Duodenal mucosa (tissue), 2 donors: ENCODE data around the gene FKBP9.

Experiments
- H3K27ac ChIP-seq: one replicate; pipeline ENCODE4 v1.7.0; 2013; ENCODE audit warnings: low read depth, low read length
- H3K27me3 ChIP-seq, 2 donors: one replicate each; pipeline ENCODE4 v1.7.0; 2013; ENCODE audit warnings: low read length in 2 of 2, control low read depth in 1 of 2; ENCODE audit not compliant: insufficient read depth in 2 of 2, control insufficient read depth in 1 of 2
- H3K36me3 ChIP-seq, 2 donors: one replicate each; pipeline ENCODE4 v1.7.0; 2013; ENCODE audit warnings: low read length in 2 of 2, control low read depth in 1 of 2; ENCODE audit not compliant: insufficient read depth in 2 of 2, control insufficient read depth in 1 of 2
- H3K4me1 ChIP-seq, 2 donors: one replicate each; pipeline ENCODE4 v1.7.0; 2013; ENCODE audit warnings: low read length in 2 of 2, control low read depth in 1 of 2; ENCODE audit not compliant: insufficient read depth in 2 of 2, control insufficient read depth in 1 of 2
- H3K4me3 ChIP-seq, 2 donors: one replicate each; pipeline ENCODE4 v1.7.0; 2013; ENCODE audit warnings: low read length in 2 of 2, low read depth in 1 of 2
- H3K9ac ChIP-seq, 2 donors: one replicate each; pipeline ENCODE4 v1.7.0; 2013; ENCODE audit warnings: low read length in 2 of 2, low read depth in 1 of 2
- H3K9me3 ChIP-seq, 2 donors: one replicate each; pipeline ENCODE4 v1.7.0; 2013; ENCODE audit warnings: low read length in 2 of 2, control low read depth in 1 of 2; ENCODE audit not compliant: control insufficient read depth in 1 of 2

The FKBP9 gene

DNA sequence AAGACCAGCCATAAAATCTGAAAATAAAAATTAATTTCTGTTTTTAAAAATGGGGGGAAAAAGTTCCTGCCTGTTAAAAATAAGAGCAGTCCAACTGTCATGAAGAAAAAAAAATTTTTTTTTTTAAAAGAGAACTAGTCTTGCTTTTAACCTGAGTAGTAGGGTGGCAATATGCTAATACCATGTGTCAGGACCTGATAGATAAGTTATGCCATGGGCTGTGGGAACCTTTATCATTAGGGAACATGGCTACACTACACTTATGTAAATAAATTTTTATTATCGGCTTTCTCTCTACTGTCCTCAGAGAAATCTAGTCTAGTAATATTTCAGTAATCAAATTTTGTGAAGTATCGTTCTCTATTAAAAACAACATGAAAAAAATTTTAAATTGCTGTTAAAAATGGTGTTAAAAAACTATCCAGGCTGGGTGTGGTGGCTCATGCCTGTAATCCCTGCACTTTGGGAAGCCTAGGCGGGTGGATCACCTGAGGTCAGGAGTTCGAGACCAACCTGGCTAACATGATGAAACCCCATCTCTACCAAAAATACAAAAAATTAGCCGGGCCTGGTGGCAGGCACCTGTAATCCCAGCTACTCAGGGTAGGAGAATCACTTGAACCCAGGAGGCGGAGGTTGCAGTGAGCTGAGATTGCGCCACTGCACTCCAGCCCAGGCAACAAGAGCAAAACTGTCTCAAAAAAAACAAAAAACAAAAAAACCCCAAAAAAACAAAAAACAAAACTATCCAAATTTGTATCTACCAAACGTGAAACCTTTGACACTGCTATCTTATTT, 84.6 kb downstream of the FKBP9 start:
- H3K4me3 ChIP-seq = no peak overlapping the region
- no peaks in the 10 kb centered on the region for H3K36me3 ChIP-seq
- H3K9me3 ChIP-seq = no peaks in the 10 kb centered on the region
- H3K4me1 ChIP-seq = peaks cover 27 to 33% of the 10 kb centered on the region in 2 donors
- H3K27ac ChIP-seq = no peak overlapping the region
- H3K27me3 ChIP-seq = no peaks in the 10 kb centered on the region
- H3K9ac ChIP-seq = no peak overlapping the region

DNA sequence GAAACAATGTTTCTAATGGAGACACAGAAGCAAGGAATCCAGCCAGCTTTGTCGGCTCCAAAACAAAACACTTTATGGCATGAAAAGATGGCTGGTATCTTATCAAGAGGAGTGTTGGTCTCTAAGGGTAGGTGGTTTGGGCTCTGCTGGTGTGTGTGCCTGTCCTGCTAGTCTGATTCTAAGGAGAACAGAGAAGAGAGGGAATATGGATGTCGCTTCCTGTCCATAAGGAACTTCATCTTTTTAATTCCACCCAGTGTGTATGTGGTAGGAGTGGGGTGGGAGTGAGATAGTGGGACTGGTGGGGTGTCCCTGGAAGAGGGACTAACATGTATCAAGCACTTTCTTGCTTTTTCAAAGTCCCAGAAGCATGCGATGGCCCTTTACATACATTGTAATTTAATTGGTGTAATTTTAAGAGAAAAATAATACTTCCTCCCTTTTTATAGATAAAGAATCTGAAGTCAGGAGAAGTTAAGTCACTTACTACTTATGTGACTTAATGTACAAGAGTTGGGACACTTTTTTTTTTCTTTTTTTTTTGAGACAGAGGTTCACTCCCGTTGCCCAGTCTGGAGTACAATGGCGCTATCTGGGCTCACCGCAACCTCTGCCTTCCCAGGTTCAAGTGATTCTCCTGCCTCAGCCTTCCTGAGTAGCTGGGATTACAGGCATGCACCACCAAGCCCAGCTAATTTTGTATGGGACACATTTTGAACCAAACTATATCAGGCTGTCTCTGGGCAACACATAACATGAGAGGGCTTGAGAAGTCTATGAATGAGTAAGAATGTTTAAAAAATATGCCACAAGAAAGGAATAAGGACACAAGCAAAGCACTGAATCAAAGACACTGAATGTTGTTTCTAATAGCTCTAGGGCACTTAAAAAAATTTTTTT, 86.5 kb downstream of the FKBP9 start:
- Histone ChIP-seq H3K4me3 (peak overlapping the region; percentile 6 to 53), H3K9me3 (no peaks in the 10 kb centered on the region), H3K36me3 (no peaks in the 10 kb centered on the region), H3K27me3 (no peaks in the 10 kb centered on the region), H3K27ac (peak overlapping the region; percentile 53), H3K4me1 (peaks cover 25 to 29% of the 10 kb centered on the region in 2 donors), H3K9ac (peak overlapping the region; percentile 41 to 45)

DNA sequence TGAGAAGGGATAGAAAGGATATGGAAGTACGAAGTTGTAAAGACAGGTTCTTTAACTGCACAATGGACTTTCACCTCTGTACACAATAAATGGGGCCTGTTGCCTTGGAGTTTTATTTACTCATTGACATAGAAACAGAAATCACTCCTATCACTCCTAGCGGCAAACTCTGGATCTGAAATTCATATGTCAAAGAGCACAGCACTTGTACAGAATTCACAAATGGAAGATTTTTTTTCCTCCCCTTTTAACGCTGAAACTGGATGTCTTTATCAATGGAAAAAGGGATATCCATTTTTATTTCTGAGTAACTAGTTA, 87.1 kb downstream of the FKBP9 start:
- peaks cover 20 to 29% of the 10 kb centered on the region in 2 donors for H3K4me1 ChIP-seq
- H3K27me3 ChIP-seq = no peaks in the 10 kb centered on the region
- no peaks in the 10 kb centered on the region for H3K36me3 ChIP-seq
- H3K9ac ChIP-seq = peak overlapping the region; percentile 41 to 45
- peak overlapping the region; percentile 53 for H3K27ac ChIP-seq
- H3K4me3 ChIP-seq = peak overlapping the region in 1 of 2 donors; percentile 6
- no peaks in the 10 kb centered on the region for H3K9me3 ChIP-seq

DNA sequence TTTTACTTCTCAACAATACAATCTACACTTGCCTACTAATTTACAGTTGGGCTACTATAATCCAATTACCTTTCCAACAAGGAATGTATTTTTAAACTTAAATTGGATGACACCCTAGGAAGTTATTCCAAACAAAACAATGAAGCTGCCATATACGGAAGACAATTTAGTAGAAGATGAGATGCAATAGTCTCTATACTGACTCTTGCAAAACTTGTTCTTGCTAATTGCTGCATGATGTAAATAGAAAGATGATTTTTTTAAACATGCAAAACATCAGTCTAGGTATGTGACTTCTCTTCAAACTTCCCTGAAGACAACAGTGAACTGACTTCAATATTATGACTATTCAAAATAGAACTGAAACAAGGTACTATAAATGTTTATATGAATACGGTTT, 87.7 kb downstream of the FKBP9 start:
- Histone ChIP-seq H3K9ac (no peak overlapping the region), H3K9me3 (no peaks in the 10 kb centered on the region), H3K4me3 (no peak overlapping the region), H3K27me3 (no peaks in the 10 kb centered on the region), H3K27ac (no peak overlapping the region), H3K36me3 (no peaks in the 10 kb centered on the region), H3K4me1 (peaks cover 20 to 30% of the 10 kb centered on the region in 2 donors)

DNA sequence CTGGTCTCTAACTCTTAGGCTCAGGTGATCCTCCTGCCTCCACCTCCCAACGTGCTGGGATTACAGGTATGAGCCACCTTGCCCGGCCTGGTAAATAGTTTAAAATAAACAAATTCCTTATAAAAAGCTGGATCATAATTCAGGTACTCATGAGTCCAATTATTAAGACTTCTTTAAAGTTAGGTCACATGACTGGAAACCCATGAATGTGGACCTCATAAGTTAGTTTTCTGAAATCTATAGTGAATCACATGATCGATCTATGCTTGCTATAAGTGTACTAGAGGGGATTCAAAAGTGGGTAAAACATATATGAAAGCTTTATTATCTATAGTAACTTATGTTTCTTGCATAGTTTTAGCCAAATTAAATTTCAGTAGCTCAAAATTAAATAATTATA, 91.0 kb downstream of the FKBP9 start:
- no peaks in the 10 kb centered on the region for H3K9me3 ChIP-seq
- H3K27me3 ChIP-seq = no peaks in the 10 kb centered on the region
- H3K9ac ChIP-seq = no peak overlapping the region
- H3K27ac ChIP-seq = no peak overlapping the region
- peaks cover 16 to 25% of the 10 kb centered on the region in 2 donors for H3K4me1 ChIP-seq
- H3K36me3 ChIP-seq = no peaks in the 10 kb centered on the region
- H3K4me3 ChIP-seq = no peak overlapping the region

DNA sequence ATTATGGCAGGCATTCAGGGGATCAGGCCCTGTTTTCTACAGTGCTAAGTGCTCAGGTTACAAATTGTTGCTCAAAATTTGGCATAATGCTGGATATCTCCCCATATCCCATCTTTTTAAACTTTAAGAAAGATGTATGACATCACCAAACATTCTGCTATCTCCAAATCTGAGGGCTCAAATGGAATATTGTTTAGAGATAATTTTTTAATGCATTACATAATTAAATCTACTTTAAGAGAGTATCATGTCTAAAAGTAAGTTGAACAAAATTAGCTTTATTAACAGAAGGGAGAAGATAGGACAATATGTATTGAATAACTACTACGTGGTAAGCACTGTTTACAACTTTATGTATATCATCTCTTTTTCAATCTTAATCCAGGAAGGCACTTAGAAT, 91.5 kb downstream of the FKBP9 start:
- Histone ChIP-seq H3K36me3 (no peaks in the 10 kb centered on the region), H3K4me3 (no peak overlapping the region), H3K27me3 (no peaks in the 10 kb centered on the region), H3K9me3 (no peaks in the 10 kb centered on the region), H3K27ac (no peak overlapping the region), H3K4me1 (peaks cover 12 to 21% of the 10 kb centered on the region in 2 donors), H3K9ac (no peak overlapping the region)

DNA sequence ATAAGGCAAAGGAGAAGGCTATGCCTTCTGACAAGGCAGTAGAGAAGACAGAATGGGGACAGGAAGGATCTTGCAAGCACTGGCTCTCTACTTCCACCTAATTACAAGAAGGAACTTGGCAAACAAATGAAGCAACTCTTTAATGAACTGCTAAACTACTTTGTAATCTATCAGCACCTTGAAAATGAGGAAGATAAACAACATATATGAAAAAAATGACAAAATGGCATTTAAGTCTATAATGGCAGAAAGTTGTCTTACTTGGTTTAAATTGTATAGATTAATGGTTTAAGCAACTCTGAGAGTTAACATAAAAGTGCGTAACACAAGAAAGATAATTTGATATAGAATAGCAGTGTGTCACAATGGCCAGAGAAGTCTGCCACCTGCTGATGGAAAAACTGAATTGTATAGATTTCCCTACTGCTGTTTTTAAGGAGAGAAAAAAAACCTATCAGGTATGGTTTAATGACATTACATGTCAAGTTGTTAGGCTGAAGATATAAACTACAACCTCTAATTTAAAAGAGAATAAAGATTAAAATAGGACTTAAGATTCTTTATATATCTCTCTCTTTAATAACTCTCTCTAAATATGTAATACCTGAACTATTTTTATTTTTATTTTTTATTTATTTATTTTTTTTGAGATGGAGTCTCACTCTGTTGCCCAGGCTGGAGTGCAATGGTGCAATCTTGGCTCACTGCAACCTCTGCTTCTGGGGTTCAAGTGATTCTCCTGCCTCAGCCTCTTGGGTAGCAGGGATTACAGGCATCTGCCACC, 93.5 kb downstream of the FKBP9 start:
- H3K36me3 ChIP-seq = no peaks in the 10 kb centered on the region
- no peaks in the 10 kb centered on the region for H3K27me3 ChIP-seq
- peak overlapping the region; percentile 5 to 20 for H3K9ac ChIP-seq
- H3K27ac ChIP-seq = no peak overlapping the region
- peak overlapping the region in 1 of 2 donors; percentile 2 for H3K4me3 ChIP-seq
- H3K9me3 ChIP-seq = no peaks in the 10 kb centered on the region
- peaks cover 12 to 18% of the 10 kb centered on the region in 2 donors for H3K4me1 ChIP-seq

DNA sequence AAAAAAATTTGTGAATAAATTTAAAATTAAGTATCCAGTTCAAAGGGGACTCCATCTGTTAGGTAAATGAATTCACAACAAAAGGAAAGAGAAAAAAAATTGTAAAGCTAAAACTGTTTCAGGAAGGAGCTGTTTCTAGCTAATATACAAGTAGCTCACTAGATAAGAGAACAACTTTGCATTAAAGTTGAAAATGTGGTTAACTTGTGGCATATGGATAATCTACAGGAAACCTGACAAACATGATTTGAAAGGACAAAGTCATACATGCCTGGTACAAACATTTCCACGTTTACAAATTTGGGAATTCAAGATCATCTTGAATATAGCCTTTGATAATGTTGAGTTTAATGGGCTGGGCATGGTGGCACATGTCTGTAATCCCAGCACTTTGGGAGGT, 96.5 kb downstream of the FKBP9 start:
- Histone ChIP-seq H3K27ac (no peak overlapping the region), H3K4me3 (no peak overlapping the region), H3K27me3 (no peaks in the 10 kb centered on the region), H3K9ac (no peak overlapping the region), H3K36me3 (peaks cover 0 to 3% of the 10 kb centered on the region in 2 donors), H3K9me3 (no peaks in the 10 kb centered on the region), H3K4me1 (peaks cover 7 to 12% of the 10 kb centered on the region in 2 donors)

DNA sequence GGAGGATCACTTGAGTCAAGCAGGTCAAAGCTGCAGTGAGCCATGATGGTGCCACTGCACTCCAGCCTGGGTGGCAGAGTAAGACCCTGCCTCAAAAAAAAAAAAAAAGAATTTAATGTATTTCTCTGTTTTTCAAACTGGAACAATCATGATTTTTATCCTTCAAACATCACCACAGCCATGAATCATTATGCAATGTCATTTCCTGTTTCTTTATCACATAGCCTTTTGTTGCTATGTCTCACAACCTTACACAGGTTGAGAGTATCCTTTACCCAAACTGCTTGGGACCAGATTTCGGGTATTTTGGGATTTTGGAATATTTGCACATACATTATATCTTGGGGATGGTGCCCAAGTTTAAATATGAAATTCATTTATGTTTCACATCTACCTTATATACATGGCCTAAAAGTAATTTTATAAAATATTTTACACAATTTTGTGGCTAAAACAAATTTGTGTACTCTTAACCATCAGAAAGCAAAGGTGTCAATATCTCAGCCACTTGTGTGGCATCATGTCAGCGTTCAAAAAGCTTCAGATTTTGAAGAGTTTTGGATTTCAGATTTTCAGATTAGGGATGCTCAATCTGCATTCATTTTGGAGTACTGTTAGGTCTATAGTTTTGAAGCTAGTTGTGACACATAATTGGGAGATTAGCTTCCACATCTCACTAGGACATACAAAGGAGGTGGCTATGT, 97.2 kb downstream of the FKBP9 start:
- H3K27me3 ChIP-seq = no peaks in the 10 kb centered on the region
- no peak overlapping the region for H3K27ac ChIP-seq
- no peak overlapping the region for H3K4me3 ChIP-seq
- no peaks in the 10 kb centered on the region for H3K9me3 ChIP-seq
- peaks cover 0 to 3% of the 10 kb centered on the region in 2 donors for H3K36me3 ChIP-seq
- no peak overlapping the region for H3K9ac ChIP-seq
- peaks cover 7 to 15% of the 10 kb centered on the region in 2 donors for H3K4me1 ChIP-seq
